CD4-positive, alpha-beta T cell (primary cell): Measurements from ENCODE around the gene SLC2A9. TPM values are rescaled to one million over a fixed set of nuclear protein-coding genes. Genes with fewer than 3 reads are reported as not detected.

Experiments used
- ATAC-seq: fragments of 200-7000 bp; cut with Tn5 transposase; one replicate; pipeline ENCODE4 v1.10.0; 2022; ENCODE audit warnings: mild to moderate bottlenecking; ENCODE audit not compliant: poor library complexity
- CTCF ChIA-PET: fragments of 350-600 bp; sonication (Branson Sonifier 250); formaldehyde crosslinking; loops from one replicate; lab custom pipeline; 2021; ENCODE audit warnings: antibody characterized with exemption, inconsistent platforms; lab: Charles Lee
- POLR2A ChIA-PET: fragments of 350-600 bp; sonication (Branson Sonifier 250); formaldehyde crosslinking; loops from one replicate; lab custom pipeline; 2021; ENCODE audit warnings: antibody characterized with exemption, inconsistent platforms; lab: Charles Lee
- DNase-seq, 14 experiments: peaks; one replicate each; pipeline ENCODE4 v3.0.0-alpha.2; 2013 to 2020; ENCODE audit warnings: mixed read lengths in 2 of 14
- H3K27ac ChIP-seq, 2 donors: one replicate each; pipeline versions ENCODE4 v1.5.1 to v1.7.0; 2013; ENCODE audit warnings: low read length in 2 of 2, low read depth in 1 of 2, mild to moderate bottlenecking in 1 of 2
- H3K27me3 ChIP-seq, 2 experiments: 1 replicate in 1 of 2; 2 replicates in 1 of 2; pipeline versions ENCODE4 v1.6.1 to v1.7.0; 2013; ENCODE audit warnings: low read length in 2 of 2, control low read depth in 1 of 2, mild to moderate bottlenecking in 1 of 2, moderate library complexity in 1 of 2; ENCODE audit not compliant: insufficient read depth in 2 of 2, control insufficient read depth in 1 of 2
- H3K36me3 ChIP-seq: one replicate; pipeline ENCODE4 v1.6.1; 2013; ENCODE audit warnings: low read length, control low read depth; ENCODE audit not compliant: insufficient read depth
- H3K4me1 ChIP-seq: one replicate; pipeline ENCODE4 v1.6.1; 2013; ENCODE audit warnings: low read length, control low read depth; ENCODE audit not compliant: insufficient read depth
- H3K4me3 ChIP-seq: one replicate; pipeline ENCODE4 v1.5.1; 2013; ENCODE audit warnings: mild to moderate bottlenecking, low read length, moderate library complexity
- H3K9me3 ChIP-seq, 2 experiments: 1 replicate in 1 of 2; 2 replicates in 1 of 2; pipeline versions ENCODE4 v1.6.1 to v1.7.0; 2013; ENCODE audit warnings: low read length in 2 of 2, mild to moderate bottlenecking in 2 of 2, control low read depth in 1 of 2, moderate library complexity in 1 of 2; ENCODE audit not compliant: control insufficient read depth in 1 of 2, insufficient read depth in 1 of 2
- H3K27ac Mint-ChIP-seq: one replicate; pipeline ENCODE4 v1.8.0; 2020; ENCODE audit warnings: mixed read lengths
- H3K27me3 Mint-ChIP-seq: one replicate; pipeline ENCODE4 v1.8.0; 2021; ENCODE audit warnings: mixed read lengths
- H3K36me3 Mint-ChIP-seq: one replicate; pipeline ENCODE4 v1.8.0; 2021; ENCODE audit warnings: low read depth, mixed read lengths
- H3K4me1 Mint-ChIP-seq: one replicate; pipeline ENCODE4 v1.8.0; 2021; ENCODE audit warnings: low read depth, mixed read lengths
- H3K4me3 Mint-ChIP-seq: one replicate; pipeline ENCODE4 v1.8.0; 2020; ENCODE audit warnings: mild to moderate bottlenecking, mixed read lengths
- H3K9me3 Mint-ChIP-seq: one replicate; pipeline ENCODE4 v1.8.0; 2020; ENCODE audit warnings: mixed read lengths
- intact Hi-C, 2 experiments: fragments of 100-400 bp; cut with DNase I in 1 of 2; cut with micrococcal nuclease in 1 of 2; formaldehyde crosslinking; loops; one replicate each; pipeline versions ENCODE4 v1.15.1 to v1.9.0; 2023 to 2025; cut with DNase I, micrococcal nuclease
- total RNA-seq, 174 experiments: library from RNA in 2 of 174; stranded (reverse) in 2 of 174; gene quantifications; one replicate each; pipeline ENCODE4 v1.2.3 and lab custom pipeline; 2021 to 2026
- TF ChIP-seq, protein P1 (sequence below): fragments of 200-600 bp; IDR thresholded peaks from one replicate; pipeline ENCODE4 v1.8.0; 2022; ENCODE audit warnings: antibody characterized with exemption, mild to moderate bottlenecking

Gene SLC2A9
- total RNA-seq, 2 experiments from 2014 or later, result 2.2 to 3.6 TPM

DNA sequence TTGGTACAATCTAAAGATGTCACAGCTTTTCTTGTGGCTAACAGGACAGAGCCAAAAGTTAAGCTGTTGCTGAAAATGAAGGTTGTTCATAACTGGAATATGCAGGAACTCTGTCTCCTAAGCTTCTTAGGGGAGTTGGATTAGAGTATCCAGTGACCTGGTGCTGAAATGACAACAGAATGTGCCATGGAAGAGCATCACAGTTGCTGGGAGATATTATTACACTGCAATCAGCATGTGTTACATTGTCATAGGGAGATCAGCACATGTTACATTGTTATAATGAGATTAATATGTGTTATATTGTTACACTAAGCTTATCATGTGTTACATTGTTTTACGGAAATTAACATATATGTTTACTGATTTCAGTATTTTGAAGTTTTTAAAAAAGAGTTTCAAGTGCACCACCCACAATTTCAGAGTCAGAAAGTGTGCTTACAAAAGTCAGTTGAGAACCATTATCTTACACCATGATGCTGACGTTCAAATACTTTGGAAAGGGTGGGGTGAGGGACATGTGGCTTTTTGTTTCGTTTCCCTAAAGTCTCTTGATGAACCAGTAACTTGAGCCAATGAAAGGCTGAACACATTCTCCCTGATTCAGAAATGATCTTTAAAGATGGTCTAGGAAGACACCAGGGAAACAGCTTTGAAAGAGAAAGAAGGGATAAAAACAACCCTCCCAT lies 126.5 kb downstream of the SLC2A9 start:
- Histone ChIP-seq H3K4me1 (no peaks in the 10 kb centered on the region), H3K9me3 (no peaks in the 10 kb centered on the region), H3K4me3 (no peak overlapping the region), H3K27ac (no peak overlapping the region), H3K36me3 (no peaks in the 10 kb centered on the region), H3K27me3 (peaks cover 0 to 6% of the 10 kb centered on the region in 2 experiments)
- Mint-ChIP-seq H3K4me3 (no peak overlapping the region), H3K27me3 (peaks cover 5% of the 10 kb centered on the region), H3K9me3 (no peaks in the 10 kb centered on the region), H3K36me3 (no peaks in the 10 kb centered on the region), H3K4me1 (no peaks in the 10 kb centered on the region), H3K27ac (no peak overlapping the region)
- POLR2A ChIA-PET, result no interaction called here
- intact Hi-C loops, result no loop called here
- ATAC-seq (no peak), DNase-seq (peak in 1 of 14 experiments; percentile 1)
- TF ChIP-seq, protein P1, sequence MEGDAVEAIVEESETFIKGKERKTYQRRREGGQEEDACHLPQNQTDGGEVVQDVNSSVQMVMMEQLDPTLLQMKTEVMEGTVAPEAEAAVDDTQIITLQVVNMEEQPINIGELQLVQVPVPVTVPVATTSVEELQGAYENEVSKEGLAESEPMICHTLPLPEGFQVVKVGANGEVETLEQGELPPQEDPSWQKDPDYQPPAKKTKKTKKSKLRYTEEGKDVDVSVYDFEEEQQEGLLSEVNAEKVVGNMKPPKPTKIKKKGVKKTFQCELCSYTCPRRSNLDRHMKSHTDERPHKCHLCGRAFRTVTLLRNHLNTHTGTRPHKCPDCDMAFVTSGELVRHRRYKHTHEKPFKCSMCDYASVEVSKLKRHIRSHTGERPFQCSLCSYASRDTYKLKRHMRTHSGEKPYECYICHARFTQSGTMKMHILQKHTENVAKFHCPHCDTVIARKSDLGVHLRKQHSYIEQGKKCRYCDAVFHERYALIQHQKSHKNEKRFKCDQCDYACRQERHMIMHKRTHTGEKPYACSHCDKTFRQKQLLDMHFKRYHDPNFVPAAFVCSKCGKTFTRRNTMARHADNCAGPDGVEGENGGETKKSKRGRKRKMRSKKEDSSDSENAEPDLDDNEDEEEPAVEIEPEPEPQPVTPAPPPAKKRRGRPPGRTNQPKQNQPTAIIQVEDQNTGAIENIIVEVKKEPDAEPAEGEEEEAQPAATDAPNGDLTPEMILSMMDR, result no peak
- CTCF ChIA-PET, result no interaction called here

GRCh38 chr4:9893329-9894108 lies 127.8 kb downstream of the SLC2A9 start:
- H3K9me3 Mint-ChIP-seq, result no peaks in the 10 kb centered on the region
- no peak for DNase-seq
- no peaks in the 10 kb centered on the region for H3K4me1 Mint-ChIP-seq
- Histone ChIP-seq H3K4me3 (no peak overlapping the region), H3K4me1 (no peaks in the 10 kb centered on the region), H3K27me3 (peaks cover 0 to 6% of the 10 kb centered on the region in 2 experiments), H3K27ac (no peak overlapping the region), H3K9me3 (no peaks in the 10 kb centered on the region), H3K36me3 (no peaks in the 10 kb centered on the region)
- peaks cover 9% of the 10 kb centered on the region for H3K27me3 Mint-ChIP-seq
- intact Hi-C loops, result no loop called here
- ChIA-PET CTCF (interaction anchor here (0.7 kb wide), 1 partner anchor 358 kb away, joined by 3 read pairs; no protein-coding TSS in a partner anchor), POLR2A (no interaction called here)
- no peak overlapping the region for H3K27ac Mint-ChIP-seq
- TF ChIP-seq, protein P1, result no peak
- no peak for ATAC-seq
- H3K36me3 Mint-ChIP-seq, result no peaks in the 10 kb centered on the region
- no peak overlapping the region for H3K4me3 Mint-ChIP-seq

DNA sequence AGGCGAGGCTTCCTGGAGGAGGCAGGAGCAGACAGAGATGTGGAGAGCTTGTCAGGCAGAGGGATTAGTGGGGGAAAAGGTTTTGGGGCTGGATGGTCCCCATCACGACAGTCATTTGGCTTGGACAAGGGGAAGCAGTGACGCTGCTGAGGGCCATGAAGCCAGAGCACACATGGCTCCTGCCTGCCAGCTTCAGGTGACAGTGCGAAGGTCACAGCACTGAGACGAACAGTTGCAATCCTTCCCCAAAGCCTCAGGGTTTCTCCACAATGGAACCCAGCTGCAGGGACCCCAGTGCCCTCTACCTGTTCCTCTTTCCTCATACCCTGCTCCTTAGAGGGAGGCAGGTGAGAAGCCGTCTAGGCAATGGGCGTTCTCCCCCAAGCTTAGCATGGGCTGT lies 129.6 kb downstream of the SLC2A9 start:
- no peaks in the 10 kb centered on the region for H3K36me3 Mint-ChIP-seq
- intact Hi-C loops, result no loop called here
- CTCF ChIA-PET, result no interaction called here

More for the DNA sequence above, 129.6 kb downstream of the SLC2A9 start:
- TF ChIP-seq, protein P1, result no peak
- Histone ChIP-seq H3K27ac (no peak overlapping the region), H3K36me3 (no peaks in the 10 kb centered on the region), H3K4me1 (no peaks in the 10 kb centered on the region), H3K4me3 (no peak overlapping the region), H3K9me3 (no peaks in the 10 kb centered on the region), H3K27me3 (peaks cover 0 to under 1% of the 10 kb centered on the region in 2 experiments)
- Mint-ChIP-seq H3K4me1 (no peaks in the 10 kb centered on the region), H3K4me3 (no peak overlapping the region), H3K27me3 (peaks cover 11% of the 10 kb centered on the region), H3K9me3 (no peaks in the 10 kb centered on the region), H3K27ac (no peak overlapping the region)
- ATAC-seq (no peak), DNase-seq (no peak)
- POLR2A ChIA-PET, result no interaction called here
